Measurements from ENCODE around the gene ELOVL1.

The ELOVL1 gene

GRCh38 chr1:43319288-43319687 is 48.5 kb downstream of the ELOVL1 start:
- Histone ChIP-seq H3K9ac (ENCODE audit: low read length) (no peak overlapping the region), H3K4me3 (ENCODE audit: low read length) (no peak overlapping the region), H3K27me3 (ENCODE audit: control insufficient read depth, insufficient read depth, low read length) (no peaks in the 10 kb centered on the region), H3K4me1 (ENCODE audit: control insufficient read depth, low read depth, low read length) (no peaks in the 10 kb centered on the region), H3K9me3 (ENCODE audit: control insufficient read depth, low read depth, low read length) (no peaks in the 10 kb centered on the region), H3K36me3 (ENCODE audit: control insufficient read depth, low read depth, low read length) (no peaks in the 10 kb centered on the region), H3K27ac (ENCODE audit: low read length) (no peak overlapping the region)

GRCh38 chr1:43318831-43319230 is 49.0 kb downstream of the ELOVL1 start:
- no peak overlapping the region for H3K4me3 ChIP-seq (ENCODE audit: low read length)
- no peaks in the 10 kb centered on the region for H3K36me3 ChIP-seq (ENCODE audit: control insufficient read depth, low read depth, low read length)
- H3K27me3 ChIP-seq (ENCODE audit: control insufficient read depth, insufficient read depth, low read length), result no peaks in the 10 kb centered on the region
- H3K9ac ChIP-seq (ENCODE audit: low read length), result no peak overlapping the region
- H3K9me3 ChIP-seq (ENCODE audit: control insufficient read depth, low read depth, low read length), result no peaks in the 10 kb centered on the region
- H3K4me1 ChIP-seq (ENCODE audit: control insufficient read depth, low read depth, low read length), result no peaks in the 10 kb centered on the region
- no peak overlapping the region for H3K27ac ChIP-seq (ENCODE audit: low read length)

GRCh38 chr1:43317817-43318471 is 49.9 kb downstream of the ELOVL1 start:
- no peak overlapping the region for H3K9ac ChIP-seq (ENCODE audit: low read length)
- H3K27me3 ChIP-seq (ENCODE audit: control insufficient read depth, insufficient read depth, low read length), result no peaks in the 10 kb centered on the region
- H3K27ac ChIP-seq (ENCODE audit: low read length), result no peak overlapping the region
- no peak overlapping the region for H3K4me3 ChIP-seq (ENCODE audit: low read length)
- H3K4me1 ChIP-seq (ENCODE audit: control insufficient read depth, low read depth, low read length), result no peaks in the 10 kb centered on the region
- H3K36me3 ChIP-seq (ENCODE audit: control insufficient read depth, low read depth, low read length), result no peaks in the 10 kb centered on the region
- no peaks in the 10 kb centered on the region for H3K9me3 ChIP-seq (ENCODE audit: control insufficient read depth, low read depth, low read length)

- Histone ChIP-seq H3K9me3 (ENCODE audit: control insufficient read depth, low read depth, low read length) (no peaks in the 10 kb centered on the region), H3K4me3 (ENCODE audit: low read length) (no peak overlapping the region), H3K36me3 (ENCODE audit: control insufficient read depth, low read depth, low read length) (no peaks in the 10 kb centered on the region), H3K9ac (ENCODE audit: low read length) (no peak overlapping the region), H3K4me1 (ENCODE audit: control insufficient read depth, low read depth, low read length) (no peaks in the 10 kb centered on the region), H3K27ac (ENCODE audit: low read length) (no peak overlapping the region), H3K27me3 (ENCODE audit: control insufficient read depth, insufficient read depth, low read length) (no peaks in the 10 kb centered on the region)
Observed at GRCh38 chr1:43316738-43317520, 50.9 kb downstream of the ELOVL1 start.

GRCh38 chr1:43315963-43316737 is 51.7 kb downstream of the ELOVL1 start:
- H3K36me3 ChIP-seq (ENCODE audit: control insufficient read depth, low read depth, low read length), result no peaks in the 10 kb centered on the region
- no peak overlapping the region for H3K9ac ChIP-seq (ENCODE audit: low read length)
- no peaks in the 10 kb centered on the region for H3K9me3 ChIP-seq (ENCODE audit: control insufficient read depth, low read depth, low read length)
- H3K4me1 ChIP-seq (ENCODE audit: control insufficient read depth, low read depth, low read length), result no peaks in the 10 kb centered on the region
- no peaks in the 10 kb centered on the region for H3K27me3 ChIP-seq (ENCODE audit: control insufficient read depth, insufficient read depth, low read length)
- H3K4me3 ChIP-seq (ENCODE audit: low read length), result no peak overlapping the region
- H3K27ac ChIP-seq (ENCODE audit: low read length), result no peak overlapping the region

GRCh38 chr1:43315481-43315880 is 52.3 kb downstream of the ELOVL1 start:
- Histone ChIP-seq H3K4me3 (ENCODE audit: low read length) (no peak overlapping the region), H3K27me3 (ENCODE audit: control insufficient read depth, insufficient read depth, low read length) (no peaks in the 10 kb centered on the region), H3K27ac (ENCODE audit: low read length) (no peak overlapping the region), H3K4me1 (ENCODE audit: control insufficient read depth, low read depth, low read length) (no peaks in the 10 kb centered on the region), H3K36me3 (ENCODE audit: control insufficient read depth, low read depth, low read length) (no peaks in the 10 kb centered on the region), H3K9ac (ENCODE audit: low read length) (no peak overlapping the region), H3K9me3 (ENCODE audit: control insufficient read depth, low read depth, low read length) (no peaks in the 10 kb centered on the region)

- no peaks in the 10 kb centered on the region for H3K36me3 ChIP-seq (ENCODE audit: control insufficient read depth, low read depth, low read length)
- no peak overlapping the region for H3K9ac ChIP-seq (ENCODE audit: low read length)
- no peaks in the 10 kb centered on the region for H3K4me1 ChIP-seq (ENCODE audit: control insufficient read depth, low read depth, low read length)
- H3K9me3 ChIP-seq (ENCODE audit: control insufficient read depth, low read depth, low read length), result no peaks in the 10 kb centered on the region
- H3K27me3 ChIP-seq (ENCODE audit: control insufficient read depth, insufficient read depth, low read length), result no peaks in the 10 kb centered on the region
- H3K4me3 ChIP-seq (ENCODE audit: low read length), result no peak overlapping the region
- no peak overlapping the region for H3K27ac ChIP-seq (ENCODE audit: low read length)
Observed at GRCh38 chr1:43314233-43314632, 53.6 kb downstream of the ELOVL1 start.

GRCh38 chr1:43313771-43314170 is 54.0 kb downstream of the ELOVL1 start:
- H3K27ac ChIP-seq (ENCODE audit: low read length), result no peak overlapping the region
- no peaks in the 10 kb centered on the region for H3K36me3 ChIP-seq (ENCODE audit: control insufficient read depth, low read depth, low read length)
- H3K9ac ChIP-seq (ENCODE audit: low read length), result no peak overlapping the region
- H3K9me3 ChIP-seq (ENCODE audit: control insufficient read depth, low read depth, low read length), result no peaks in the 10 kb centered on the region
- no peaks in the 10 kb centered on the region for H3K4me1 ChIP-seq (ENCODE audit: control insufficient read depth, low read depth, low read length)
- no peaks in the 10 kb centered on the region for H3K27me3 ChIP-seq (ENCODE audit: control insufficient read depth, insufficient read depth, low read length)
- H3K4me3 ChIP-seq (ENCODE audit: low read length), result no peak overlapping the region
